OCI-LY3 (cell line): ENCODE results near the gene BAIAP2L2.

Experiments
- H2AFZ ChIP-seq: fragments of 200-600, 300-600 bp; shearing (Covaris generic); 2 replicates; pipeline ENCODE4 v1.6.0; 2014; ENCODE audit warnings: antibody characterized with exemption, low read depth, low read length
- H3K27ac ChIP-seq: fragments of 200-600, 300-600 bp; sonication (generic); 2 replicates; pipeline ENCODE4 v1.5.1; 2014; ENCODE audit warnings: mild to moderate bottlenecking, low read length, moderate library complexity, mixed read lengths
- H3K27me3 ChIP-seq: fragments of 200-600, 300-600 bp; sonication (generic); 2 replicates; pipeline ENCODE4 v1.6.1; 2014; ENCODE audit warnings: low read depth, low read length, mixed read lengths
- H3K36me3 ChIP-seq: fragments of 200-600, 300-600 bp; sonication (generic); replicated peaks from 2 replicates; pipeline ENCODE3; 2014; ENCODE audit warnings: low read depth, low read length, mixed read lengths
- H3K4me1 ChIP-seq: fragments of 300-600, 200-600 bp; sonication (generic); 2 replicates; pipeline ENCODE4 v1.6.1; 2014; ENCODE audit warnings: low read length, mixed read lengths
- H3K4me2 ChIP-seq: fragments of 200-600, 300-600 bp; sonication (generic); 2 replicates; pipeline ENCODE4 v1.6.1; 2014; ENCODE audit warnings: low read length, mixed read lengths
- H3K4me3 ChIP-seq: fragments of 300-600, 200-600 bp; sonication (generic); 2 replicates; pipeline ENCODE4 v1.5.1; 2014; ENCODE audit warnings: antibody characterized with exemption, mild to moderate bottlenecking, low read length, moderate library complexity
- H3K79me2 ChIP-seq: fragments of 300-600, 200-600 bp; shearing (Covaris generic); 2 replicates; pipeline ENCODE4 v1.6.1; 2014; ENCODE audit warnings: mild to moderate bottlenecking, low read length, mixed read lengths
- H3K9ac ChIP-seq: fragments of 300-600, 200-600 bp; shearing (Covaris generic); 2 replicates; pipeline ENCODE4 v1.6.0; 2014; ENCODE audit warnings: mild to moderate bottlenecking, low read length, moderate library complexity
- H3K9me3 ChIP-seq: fragments of 200-600, 300-600 bp; shearing (Covaris generic); 2 replicates; pipeline ENCODE4 v1.6.1; 2014; ENCODE audit warnings: low read length, mixed read lengths; ENCODE audit not compliant: insufficient read depth
- H4K20me1 ChIP-seq: fragments of 200-600, 300-600 bp; sonication (generic); 2 replicates; pipeline ENCODE4 v1.6.1; 2016; ENCODE audit warnings: low read length, mixed read lengths; ENCODE audit not compliant: insufficient read depth
- EZH2phosphoT487 ChIP-seq: fragments of 200-600 bp; shearing (Covaris generic); IDR thresholded peaks from 2 replicates; pipeline ENCODE4 v1.6.1; 2018; ENCODE audit warnings: antibody characterized with exemption, mixed run types, low read depth
- TF ChIP-seq, protein P1 (sequence below): fragments of 200-600, 300-600 bp; sonication (generic); IDR thresholded peaks from 2 replicates; pipeline ENCODE4 v1.5.1; 2014; ENCODE audit warnings: antibody characterized with exemption, low read length, low read depth

Gene BAIAP2L2

DNA sequence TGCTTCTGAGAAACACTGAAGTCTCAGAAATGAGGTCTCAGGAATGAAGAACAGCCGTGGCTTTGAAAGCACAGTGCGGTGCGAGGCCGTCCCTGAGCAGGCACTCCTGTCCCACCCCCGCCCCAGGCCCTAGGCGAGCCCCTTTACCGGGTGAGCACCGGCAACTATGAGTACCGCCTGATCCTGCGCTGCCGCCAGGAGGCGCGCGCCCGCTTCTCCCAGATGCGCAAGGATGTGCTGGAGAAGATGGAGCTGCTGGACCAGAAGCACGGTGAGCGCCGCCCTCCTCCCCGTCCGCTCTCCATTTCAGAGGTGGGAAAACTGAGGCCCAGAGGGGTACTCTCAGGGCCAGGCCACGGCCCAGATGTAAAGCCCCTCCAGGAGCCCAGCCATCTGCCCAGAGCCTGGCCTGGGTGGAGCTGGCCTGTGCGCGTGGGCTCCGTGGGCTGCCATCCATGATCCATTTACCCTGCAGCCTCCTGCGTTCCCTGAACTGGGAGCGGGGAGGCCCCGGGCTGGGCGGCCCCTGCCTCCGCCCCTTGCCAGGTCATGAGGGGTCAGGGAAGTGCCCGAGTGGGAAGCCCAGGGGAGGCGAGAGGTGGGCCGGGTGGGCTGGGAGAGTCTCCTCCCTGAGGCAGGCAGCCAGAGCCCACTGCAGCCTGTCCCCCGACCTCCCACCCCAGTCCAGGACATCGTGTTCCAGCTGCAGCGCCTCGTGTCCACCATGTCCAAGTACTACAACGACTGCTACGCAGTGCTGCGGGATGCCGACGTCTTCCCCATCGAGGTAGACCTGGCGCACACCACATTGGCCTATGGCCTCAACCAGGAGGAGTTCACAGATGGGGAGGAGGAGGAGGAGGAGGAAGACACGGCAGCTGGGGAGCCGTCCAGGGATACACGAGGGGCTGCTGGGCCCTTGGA, 36.0 kb downstream of the BAIAP2L2 start:
- H3K4me3 ChIP-seq = no peak overlapping the region

DNA sequence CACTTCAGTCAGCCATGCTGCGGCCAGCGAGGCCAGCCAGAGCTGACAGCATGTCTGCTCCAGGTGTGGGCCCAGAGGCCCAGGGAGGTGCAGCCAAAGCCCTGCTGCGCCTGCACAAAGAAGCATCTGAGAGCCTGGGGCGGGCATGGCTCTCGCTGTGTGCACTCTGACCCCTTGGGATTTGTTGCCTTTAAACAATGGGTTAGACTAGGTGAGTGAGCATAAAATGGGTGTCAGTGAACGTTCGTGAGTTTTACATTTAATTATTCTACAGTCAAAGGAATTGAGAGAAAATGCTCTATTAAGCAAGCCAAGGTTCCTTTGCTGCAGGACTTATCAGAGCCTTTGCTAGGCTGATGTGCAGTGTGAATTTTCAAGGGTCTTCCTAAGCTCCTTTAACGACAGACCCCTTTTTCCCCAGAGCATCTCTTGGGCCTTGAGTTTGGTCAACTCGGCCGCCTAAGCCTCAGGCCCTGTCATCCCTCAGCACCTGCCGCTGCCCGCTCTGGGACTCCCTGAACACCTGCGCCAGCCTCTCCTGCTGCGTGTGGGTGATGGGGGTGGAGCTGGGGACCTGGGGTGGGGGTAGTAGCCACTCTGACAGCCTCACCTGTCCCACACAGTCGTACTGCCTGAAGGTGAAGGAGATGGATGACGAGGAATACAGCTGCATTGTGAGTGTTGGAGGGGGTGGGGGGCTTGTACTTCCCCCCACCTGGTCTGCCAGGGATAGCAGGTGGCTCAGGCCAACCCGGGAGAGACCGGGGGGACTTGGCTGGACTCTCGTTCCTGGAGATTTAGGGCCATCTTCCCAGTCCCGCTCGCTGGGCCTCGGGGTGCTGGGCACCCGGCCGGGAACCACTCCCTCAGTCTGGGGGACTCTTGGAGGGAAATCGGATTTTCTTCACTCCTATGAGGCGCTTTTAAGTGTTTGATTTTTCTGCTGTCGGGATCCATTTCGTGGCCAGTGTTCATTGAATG, 37.0 kb downstream of the BAIAP2L2 start:
- Histone ChIP-seq H3K27ac (no peak overlapping the region), H3K4me1 (no peaks in the 10 kb centered on the region), H3K4me2 (no peak overlapping the region), H4K20me1 (no peaks in the 10 kb centered on the region), H2AFZ (no peak overlapping the region), H3K36me3 (no peaks in the 10 kb centered on the region), H3K27me3 (no peaks in the 10 kb centered on the region), H3K4me3 (no peak overlapping the region), H3K79me2 (no peaks in the 10 kb centered on the region), H3K9ac (no peak overlapping the region), H3K9me3 (no peaks in the 10 kb centered on the region)
- TF ChIP-seq, protein P1, sequence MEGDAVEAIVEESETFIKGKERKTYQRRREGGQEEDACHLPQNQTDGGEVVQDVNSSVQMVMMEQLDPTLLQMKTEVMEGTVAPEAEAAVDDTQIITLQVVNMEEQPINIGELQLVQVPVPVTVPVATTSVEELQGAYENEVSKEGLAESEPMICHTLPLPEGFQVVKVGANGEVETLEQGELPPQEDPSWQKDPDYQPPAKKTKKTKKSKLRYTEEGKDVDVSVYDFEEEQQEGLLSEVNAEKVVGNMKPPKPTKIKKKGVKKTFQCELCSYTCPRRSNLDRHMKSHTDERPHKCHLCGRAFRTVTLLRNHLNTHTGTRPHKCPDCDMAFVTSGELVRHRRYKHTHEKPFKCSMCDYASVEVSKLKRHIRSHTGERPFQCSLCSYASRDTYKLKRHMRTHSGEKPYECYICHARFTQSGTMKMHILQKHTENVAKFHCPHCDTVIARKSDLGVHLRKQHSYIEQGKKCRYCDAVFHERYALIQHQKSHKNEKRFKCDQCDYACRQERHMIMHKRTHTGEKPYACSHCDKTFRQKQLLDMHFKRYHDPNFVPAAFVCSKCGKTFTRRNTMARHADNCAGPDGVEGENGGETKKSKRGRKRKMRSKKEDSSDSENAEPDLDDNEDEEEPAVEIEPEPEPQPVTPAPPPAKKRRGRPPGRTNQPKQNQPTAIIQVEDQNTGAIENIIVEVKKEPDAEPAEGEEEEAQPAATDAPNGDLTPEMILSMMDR = no peak
- no peak for TF ChIP-seq EZH2phosphoT487

More for the DNA sequence above, 36.0 kb downstream of the BAIAP2L2 start:
- Histone ChIP-seq H3K9me3 (no peaks in the 10 kb centered on the region), H3K4me1 (no peaks in the 10 kb centered on the region), H3K4me2 (no peak overlapping the region), H3K27me3 (no peaks in the 10 kb centered on the region), H3K27ac (no peak overlapping the region), H2AFZ (no peak overlapping the region), H3K36me3 (no peaks in the 10 kb centered on the region), H3K9ac (no peak overlapping the region), H4K20me1 (no peaks in the 10 kb centered on the region), H3K79me2 (no peaks in the 10 kb centered on the region)
- TF ChIP-seq, protein P1 = no peak
- no peak for TF ChIP-seq EZH2phosphoT487

DNA sequence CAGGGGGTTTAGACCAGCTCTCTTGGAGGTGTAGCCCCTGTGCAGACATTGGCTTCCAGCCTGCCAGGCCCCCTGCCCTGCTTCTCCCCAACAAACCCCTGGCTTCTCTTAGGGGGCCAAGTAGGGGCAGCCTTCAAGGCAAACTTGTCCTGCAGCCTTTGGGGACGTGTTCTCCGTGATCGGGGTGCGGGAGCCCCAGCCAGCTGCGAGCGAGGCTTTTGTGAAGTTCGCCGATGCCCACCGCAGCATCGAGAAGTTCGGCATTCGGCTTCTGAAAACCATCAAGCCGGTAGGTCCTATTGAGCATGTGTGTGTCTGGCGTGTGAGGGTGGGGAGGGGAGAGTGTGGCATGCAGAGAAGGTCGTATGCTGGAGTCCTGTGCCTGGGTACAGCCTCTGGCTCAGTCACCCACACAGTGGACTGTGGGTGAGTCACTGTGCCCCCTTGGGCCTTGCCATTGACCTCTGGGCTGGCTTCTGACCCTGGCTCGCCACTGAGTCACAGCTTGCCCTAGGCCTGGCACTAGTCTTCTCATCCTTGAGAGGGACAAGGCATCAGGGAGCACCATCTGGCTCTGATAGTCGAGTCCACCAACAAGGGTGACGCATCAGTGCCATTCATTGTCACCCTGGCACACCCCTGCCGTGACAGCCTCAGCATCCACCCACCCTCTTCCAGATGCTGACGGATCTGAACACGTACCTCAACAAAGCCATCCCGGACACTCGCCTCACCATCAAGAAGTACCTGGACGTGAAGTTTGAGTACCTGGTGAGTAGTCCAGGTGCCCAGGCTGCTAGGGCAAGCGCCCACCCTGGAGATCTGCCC, 37.9 kb downstream of the BAIAP2L2 start:
- Histone ChIP-seq H3K4me1 (no peaks in the 10 kb centered on the region), H3K36me3 (no peaks in the 10 kb centered on the region), H3K9ac (no peak overlapping the region), H3K9me3 (no peaks in the 10 kb centered on the region), H3K27ac (no peak overlapping the region), H4K20me1 (no peaks in the 10 kb centered on the region), H3K27me3 (no peaks in the 10 kb centered on the region), H3K79me2 (no peaks in the 10 kb centered on the region), H3K4me2 (no peak overlapping the region), H3K4me3 (no peak overlapping the region), H2AFZ (no peak overlapping the region)
- no peak for TF ChIP-seq EZH2phosphoT487
- TF ChIP-seq, protein P1 = no peak
